ENCODE results near the gene TEKTIP1. TPM values are rescaled to one million over a fixed set of nuclear protein-coding genes. Genes with fewer than 3 reads are reported as not detected.

TEKTIP1 gene
- total and polyA plus RNA-seq, 9 of the 15 experiments (the other 6 are each of a cell fraction or from before 2014, with no cell fraction given), result 0.66 TPM; not detected in 8

GRCh38 chr19:3505598-3506383 lies 33.2 kb upstream of the TEKTIP1 start, which contains the start of gene FZR1 (continued):
- TF ChIP-seq ARID3B (CRISPR knock-in tag; IDR thresholded peaks at IDR 0.05; ENCODE audit: borderline replicate concordance) (no peak), ETV1 (tag; conservative IDR thresholded peaks at IDR 0.05; ENCODE audit: low read depth) (peak; percentile 94), ZNF318 (IDR thresholded peaks at IDR 0.05; ENCODE audit: borderline replicate concordance in 1 of 2, low read depth in 1 of 2) (no peak), IRF9 (tag; IDR thresholded peaks at IDR 0.05) (no peak), SOX6 (IDR thresholded peaks at IDR 0.05) (no peak), SP2 (IDR thresholded peaks at IDR 0.05; ENCODE audit: extremely low read depth, low read depth, low read length, poor library complexity, severe bottlenecking) (no peak), NCOA4 (IDR thresholded peaks at IDR 0.05; ENCODE audit: partially characterized antibody) (no peak), ZNF41 (CRISPR knock-in tag; conservative IDR thresholded peaks at IDR 0.05) (no peak), ZNF217 (CRISPR knock-in tag; IDR thresholded peaks at IDR 0.05) (no peak), CBX3 (IDR thresholded peaks at IDR 0.05; ENCODE audit: borderline replicate concordance in 1 of 2, low read length in 2 of 2) (peak in 1 of 2 experiments; percentile 67; a peak in 1 of 3 replicates), SNRNP70 (optimal IDR thresholded peaks at IDR 0.05; ENCODE audit: low read depth, low read length) (no peak), TSHZ1 (CRISPR knock-in tag; IDR thresholded peaks at IDR 0.05) (no peak)

Measured in K562 (cell line).